Breast epithelium (tissue), 4 donors: Measurements from ENCODE around the gene ISYNA1. TPM values are rescaled to one million over a fixed set of nuclear protein-coding genes. Genes with fewer than 3 reads are reported as not detected.
A peak's percentile ranks its signal among the peaks of the same experiment; 100 is the strongest.

Experiments
- DNase-seq, 2 donors: peaks; one replicate each; pipeline ENCODE4 v3.0.0-alpha.2; 2019; ENCODE audit warnings: low spot score in 2 of 2
- H3K27ac ChIP-seq, 2 donors: fragments of 200-600 bp; sonication (generic) in 1 of 2; one replicate each; pipeline ENCODE4 v1.5.1; 2016 to 2019; ENCODE audit warnings: mild to moderate bottlenecking in 1 of 2
- H3K27me3 ChIP-seq, 2 donors: fragments of 200-600 bp; sonication (generic) in 1 of 2; one replicate each; pipeline versions ENCODE4 v1.5.1 to v1.6.0; 2017 to 2019; ENCODE audit warnings: control low read depth in 1 of 2, mild to moderate bottlenecking in 1 of 2
- H3K36me3 ChIP-seq: fragments of 200-600 bp; one replicate; pipeline ENCODE4 v1.5.1; 2019
- H3K4me1 ChIP-seq, 2 donors: fragments of 200-600 bp; sonication (generic); one replicate each; pipeline ENCODE4 v1.5.1; 2016 to 2019; ENCODE audit warnings: control low read depth in 1 of 2
- H3K4me3 ChIP-seq, 3 donors: fragments of 200-600 bp; sonication (generic); 1 replicate in 2 of 3; 2 replicates in 1 of 3; pipeline ENCODE4 v1.5.1; 2016 to 2019; ENCODE audit warnings: mild to moderate bottlenecking in 3 of 3, moderate library complexity in 2 of 3
- H3K9me3 ChIP-seq, 2 donors: fragments of 200-600 bp; sonication (generic) in 1 of 2; one replicate each; pipeline ENCODE4 v1.5.1; 2016 to 2019; ENCODE audit warnings: control low read depth in 1 of 2
- POLR2A ChIP-seq: fragments of 450-650 bp; IDR thresholded peaks from one replicate; pipeline ENCODE4 v1.6.1; 2016; ENCODE audit warnings: antibody characterized with exemption, mild to moderate bottlenecking, moderate library complexity
- POLR2AphosphoS5 ChIP-seq, 3 donors: sonication (generic); formaldehyde crosslinking; IDR thresholded peaks; one replicate each; pipeline ENCODE4 v1.6.1; 2017; ENCODE audit warnings: antibody characterized with exemption in 3 of 3
- intact Hi-C: fragments of 100-400 bp; cut with DNase I; formaldehyde crosslinking; loops from one replicate; pipeline ENCODE4 v1.15.1; 2023; ENCODE audit warnings: low total_unique reads
- total RNA-seq, 3 donors: library from RNA; depleted of rRNA; stranded (reverse); fragments of >200 nt; gene quantifications; one replicate each; pipeline ENCODE4 v1.1.0, GENCODE V29; 2016
- TF ChIP-seq, protein P1 (sequence below), 3 donors: fragments of 450-650 bp; IDR thresholded peaks; one replicate each; pipeline ENCODE4 v1.5.1; 2016 to 2017; ENCODE audit warnings: antibody characterized with exemption in 3 of 3, mild to moderate bottlenecking in 3 of 3, moderate library complexity in 3 of 3

Gene ISYNA1
- total RNA-seq, 3 donors from 2014 or later: 7.4 to 42.9 (median 40.2) TPM

DNA sequence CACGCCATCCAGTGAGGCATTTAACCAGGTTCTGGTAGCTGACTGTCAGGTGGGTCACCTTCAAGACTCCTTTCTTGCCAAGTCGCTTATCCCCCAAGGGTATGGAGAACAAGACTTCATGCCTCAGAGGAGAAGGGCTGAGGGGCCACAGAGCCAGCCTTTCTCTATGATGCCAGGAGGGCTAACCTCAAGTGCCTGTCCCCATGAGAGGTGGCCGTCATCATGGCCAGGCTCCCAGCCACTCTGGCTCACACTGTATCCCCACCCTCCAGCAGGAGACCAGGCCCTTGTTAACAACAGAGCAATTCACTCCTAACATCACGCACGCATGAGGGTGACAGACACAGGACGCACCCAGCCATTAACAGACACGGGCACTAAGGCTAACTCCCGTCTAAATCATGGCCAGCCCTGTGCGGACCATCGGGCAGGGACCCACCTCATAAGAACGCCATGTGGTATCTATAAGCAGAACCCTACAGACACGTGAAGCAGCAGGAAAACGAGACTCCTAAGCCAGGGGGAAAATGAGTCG is 38.6 kb upstream of the ISYNA1 start:
- intact Hi-C loops: no loop called here

DNA sequence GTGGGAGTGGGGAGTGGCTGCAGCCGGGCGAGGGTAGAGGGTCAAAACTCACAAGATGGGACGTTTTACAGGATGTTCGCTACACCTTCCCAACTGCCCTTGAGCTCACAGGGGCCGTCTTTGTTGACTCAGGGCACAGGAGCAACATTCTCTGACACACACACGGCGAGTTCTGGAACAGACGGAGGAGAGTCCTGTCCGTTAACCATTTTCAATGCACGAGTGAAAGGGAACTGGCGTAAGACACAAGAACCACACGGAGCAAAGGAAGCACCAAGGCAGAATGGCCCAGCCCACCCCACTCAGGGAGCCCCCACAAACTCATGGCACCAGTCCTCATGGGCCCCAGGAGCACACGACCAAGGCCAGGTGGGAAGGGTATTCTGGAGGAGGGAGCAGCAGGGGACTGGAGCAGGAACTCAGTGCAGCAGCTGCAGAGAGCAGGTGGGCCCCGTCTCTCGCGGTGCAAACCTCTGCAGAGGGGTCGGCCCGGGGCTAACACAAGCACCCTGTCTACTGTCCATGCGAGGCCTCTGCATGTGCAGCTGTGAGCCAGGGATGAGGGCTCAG is 37.9 kb upstream of the ISYNA1 start:
- Histone ChIP-seq H3K27me3 (no peaks in the 10 kb centered on the region), H3K27ac (peak overlapping the region in 1 of 2 donors; percentile 98), H3K4me1 (peaks cover 21 to 29% of the 10 kb centered on the region in 2 donors), H3K9me3 (no peaks in the 10 kb centered on the region), H3K36me3 (no peaks in the 10 kb centered on the region), H3K4me3 (no peak overlapping the region)
- TF ChIP-seq, protein P1, sequence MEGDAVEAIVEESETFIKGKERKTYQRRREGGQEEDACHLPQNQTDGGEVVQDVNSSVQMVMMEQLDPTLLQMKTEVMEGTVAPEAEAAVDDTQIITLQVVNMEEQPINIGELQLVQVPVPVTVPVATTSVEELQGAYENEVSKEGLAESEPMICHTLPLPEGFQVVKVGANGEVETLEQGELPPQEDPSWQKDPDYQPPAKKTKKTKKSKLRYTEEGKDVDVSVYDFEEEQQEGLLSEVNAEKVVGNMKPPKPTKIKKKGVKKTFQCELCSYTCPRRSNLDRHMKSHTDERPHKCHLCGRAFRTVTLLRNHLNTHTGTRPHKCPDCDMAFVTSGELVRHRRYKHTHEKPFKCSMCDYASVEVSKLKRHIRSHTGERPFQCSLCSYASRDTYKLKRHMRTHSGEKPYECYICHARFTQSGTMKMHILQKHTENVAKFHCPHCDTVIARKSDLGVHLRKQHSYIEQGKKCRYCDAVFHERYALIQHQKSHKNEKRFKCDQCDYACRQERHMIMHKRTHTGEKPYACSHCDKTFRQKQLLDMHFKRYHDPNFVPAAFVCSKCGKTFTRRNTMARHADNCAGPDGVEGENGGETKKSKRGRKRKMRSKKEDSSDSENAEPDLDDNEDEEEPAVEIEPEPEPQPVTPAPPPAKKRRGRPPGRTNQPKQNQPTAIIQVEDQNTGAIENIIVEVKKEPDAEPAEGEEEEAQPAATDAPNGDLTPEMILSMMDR (IDR thresholded peaks at IDR 0.05): no peak
- TF ChIP-seq POLR2A (no peak), POLR2AphosphoS5 (IDR thresholded peaks at IDR 0.05) (no peak)
- intact Hi-C loops: no loop called here
- DNase-seq: no peak

More for the DNA sequence above, 38.6 kb upstream of the ISYNA1 start:
- H3K27me3 ChIP-seq: no peaks in the 10 kb centered on the region
- peaks cover 21 to 32% of the 10 kb centered on the region in 2 donors for H3K4me1 ChIP-seq
- TF ChIP-seq POLR2AphosphoS5 (IDR thresholded peaks at IDR 0.05): no peak
- no peak for TF ChIP-seq POLR2A
- TF ChIP-seq, protein P1 (IDR thresholded peaks at IDR 0.05): no peak
- DNase-seq: no peak
- no peak overlapping the region for H3K4me3 ChIP-seq
- no peaks in the 10 kb centered on the region for H3K36me3 ChIP-seq
- peak overlapping the region; percentile 10 to 98 for H3K27ac ChIP-seq
- no peaks in the 10 kb centered on the region for H3K9me3 ChIP-seq

DNA sequence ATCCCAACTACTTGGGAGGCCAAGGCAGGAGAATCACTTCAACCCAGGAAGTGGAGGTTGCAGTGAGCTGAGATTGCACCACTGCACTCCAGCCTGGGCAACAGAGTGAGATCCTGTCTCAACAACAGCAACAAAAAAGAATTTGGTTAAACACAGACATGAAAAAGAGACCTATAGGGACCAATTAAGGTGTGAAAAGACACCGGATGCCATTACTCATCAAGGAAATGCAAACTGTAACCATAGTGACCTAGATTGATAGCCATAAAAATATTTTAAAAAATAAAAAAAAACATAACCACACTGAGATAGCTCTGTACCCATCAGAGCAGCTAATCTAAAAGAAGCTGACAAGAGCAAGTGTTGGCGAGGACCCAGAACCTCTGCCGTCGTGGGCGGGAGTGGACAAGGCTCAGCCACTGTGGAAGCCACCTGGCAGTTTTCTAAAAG is 37.1 kb upstream of the ISYNA1 start:
- Histone ChIP-seq H3K36me3 (no peaks in the 10 kb centered on the region), H3K4me3 (no peak overlapping the region), H3K4me1 (peaks cover 16 to 24% of the 10 kb centered on the region in 2 donors), H3K27ac (peak overlapping the region in 1 of 2 donors; percentile 98), H3K27me3 (no peaks in the 10 kb centered on the region), H3K9me3 (no peaks in the 10 kb centered on the region)
- TF ChIP-seq POLR2A: no peak
- TF ChIP-seq POLR2AphosphoS5 (IDR thresholded peaks at IDR 0.05): no peak
- TF ChIP-seq, protein P1 (IDR thresholded peaks at IDR 0.05): no peak
- intact Hi-C loops: no loop called here
- no peak for DNase-seq

DNA sequence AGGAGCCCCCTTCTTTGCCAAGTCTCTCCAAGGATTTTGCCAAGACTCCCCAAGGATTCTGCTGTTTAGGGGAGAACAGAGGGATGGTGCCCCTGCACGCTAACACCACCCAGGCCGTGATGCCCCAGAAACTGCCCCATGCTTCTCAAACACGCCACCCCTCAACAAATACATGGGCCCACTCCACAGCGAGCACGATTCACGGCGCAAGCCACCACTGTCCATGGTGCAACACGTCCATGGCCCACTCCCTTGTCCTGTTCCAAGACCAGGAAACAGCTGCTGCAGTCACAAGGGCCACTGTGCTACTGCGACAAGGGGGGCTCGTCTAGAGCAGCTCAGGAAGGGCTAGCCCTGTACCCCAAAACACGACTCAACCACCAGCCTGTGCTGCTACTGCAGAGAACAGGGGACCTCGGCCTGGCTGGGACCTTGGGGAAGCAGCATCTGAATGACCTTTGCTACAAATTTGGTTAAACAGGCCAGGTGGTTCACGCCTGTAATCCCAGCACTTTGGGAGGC is 36.5 kb upstream of the ISYNA1 start:
- Histone ChIP-seq H3K36me3 (no peaks in the 10 kb centered on the region), H3K4me3 (no peak overlapping the region), H3K9me3 (no peaks in the 10 kb centered on the region), H3K27me3 (no peaks in the 10 kb centered on the region), H3K4me1 (peaks cover 10 to 23% of the 10 kb centered on the region in 2 donors), H3K27ac (peak overlapping the region in 1 of 2 donors; percentile 57)
- TF ChIP-seq POLR2AphosphoS5 (IDR thresholded peaks at IDR 0.05) (no peak), POLR2A (no peak)
- TF ChIP-seq, protein P1 (IDR thresholded peaks at IDR 0.05): no peak
- intact Hi-C loops: no loop called here
- DNase-seq: no peak

DNA sequence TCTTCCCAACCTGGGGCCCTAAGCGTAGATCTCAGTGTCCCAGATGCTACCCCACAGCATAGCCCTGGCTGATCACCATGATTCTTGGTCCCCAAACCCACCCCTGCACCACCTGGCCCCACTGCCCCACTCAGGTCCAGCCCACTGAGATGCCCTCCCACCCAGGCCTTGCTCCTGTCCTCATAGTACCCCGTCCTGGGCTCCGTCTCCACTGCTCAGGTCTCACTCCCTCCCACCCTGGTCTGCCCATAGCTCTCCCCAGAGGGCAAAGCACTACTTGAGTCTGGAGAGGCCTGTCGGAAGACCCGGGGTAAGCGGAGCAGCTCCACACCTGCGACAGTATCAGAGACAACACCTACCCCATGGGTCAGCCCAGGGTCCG is 35.8 kb upstream of the ISYNA1 start:
- H3K4me1 ChIP-seq: peaks cover 4 to 18% of the 10 kb centered on the region in 2 donors
- no peak for TF ChIP-seq POLR2AphosphoS5 (IDR thresholded peaks at IDR 0.05)
- TF ChIP-seq, protein P1 (IDR thresholded peaks at IDR 0.05): no peak
- no peak for TF ChIP-seq POLR2A
- H3K27ac ChIP-seq: peak overlapping the region in 1 of 2 donors; percentile 57
- H3K9me3 ChIP-seq: no peaks in the 10 kb centered on the region
- no peaks in the 10 kb centered on the region for H3K36me3 ChIP-seq
- intact Hi-C loops: loop anchor here (1.0 kb wide), 1 partner anchor 24 kb away; no protein-coding TSS in a partner anchor
- no peak overlapping the region for H3K4me3 ChIP-seq
- no peak for DNase-seq
- no peaks in the 10 kb centered on the region for H3K27me3 ChIP-seq
